Left ventricle myocardium inferior (tissue), 1 donor: Measurements from ENCODE around the gene ZFP36. TPM values are rescaled to one million over a fixed set of nuclear protein-coding genes. Genes with fewer than 3 reads are reported as not detected.

Experiments used
- DNase-seq: peaks from one replicate; pipeline ENCODE4 v3.0.0-alpha.2; 2020
- H3K27ac ChIP-seq: fragments of 200-600 bp; replicated peaks from 2 replicates; pipeline ENCODE4 v1.8.0; 2021
- H3K27me3 ChIP-seq: fragments of 200-600 bp; 2 replicates; pipeline ENCODE4 v1.8.0; 2021; ENCODE audit warnings: low read depth
- H3K36me3 ChIP-seq: fragments of 200-600 bp; 2 replicates; pipeline ENCODE4 v1.8.0; 2021
- H3K4me1 ChIP-seq: fragments of 200-600 bp; 2 replicates; pipeline ENCODE4 v1.8.0; 2021
- H3K4me3 ChIP-seq: fragments of 200-600 bp; 2 replicates; pipeline ENCODE4 v1.8.0; 2021; ENCODE audit warnings: mild to moderate bottlenecking, moderate library complexity
- H3K9me3 ChIP-seq: fragments of 200-600 bp; replicated peaks from 2 replicates; pipeline ENCODE4 v1.8.0; 2021
- intact Hi-C: fragments of 100-400 bp; cut with micrococcal nuclease; formaldehyde crosslinking; loops from one replicate; pipeline ENCODE4 v1.11.0; 2022
- total RNA-seq: library from RNA; stranded (reverse); fragmentation: NEBNext Ultra II Directional; extraction: Animal tissue kit (Norgen Biotek cat#: 25700); gene quantifications from one replicate; pipeline ENCODE4 v1.2.1, GENCODE V29; 2021
- TF ChIP-seq, protein P1 (sequence below): fragments of 200-600 bp; IDR thresholded peaks from 2 replicates; pipeline ENCODE4 v1.8.0; 2021; ENCODE audit warnings: antibody characterized with exemption, mild to moderate bottlenecking, borderline replicate concordance
- donor health status: DM: no; HTN: yes; CAD: no; lungs with severe emphysema.

The ZFP36 gene
- total RNA-seq, 1 donor from 2014 or later = 34.8 TPM

DNA sequence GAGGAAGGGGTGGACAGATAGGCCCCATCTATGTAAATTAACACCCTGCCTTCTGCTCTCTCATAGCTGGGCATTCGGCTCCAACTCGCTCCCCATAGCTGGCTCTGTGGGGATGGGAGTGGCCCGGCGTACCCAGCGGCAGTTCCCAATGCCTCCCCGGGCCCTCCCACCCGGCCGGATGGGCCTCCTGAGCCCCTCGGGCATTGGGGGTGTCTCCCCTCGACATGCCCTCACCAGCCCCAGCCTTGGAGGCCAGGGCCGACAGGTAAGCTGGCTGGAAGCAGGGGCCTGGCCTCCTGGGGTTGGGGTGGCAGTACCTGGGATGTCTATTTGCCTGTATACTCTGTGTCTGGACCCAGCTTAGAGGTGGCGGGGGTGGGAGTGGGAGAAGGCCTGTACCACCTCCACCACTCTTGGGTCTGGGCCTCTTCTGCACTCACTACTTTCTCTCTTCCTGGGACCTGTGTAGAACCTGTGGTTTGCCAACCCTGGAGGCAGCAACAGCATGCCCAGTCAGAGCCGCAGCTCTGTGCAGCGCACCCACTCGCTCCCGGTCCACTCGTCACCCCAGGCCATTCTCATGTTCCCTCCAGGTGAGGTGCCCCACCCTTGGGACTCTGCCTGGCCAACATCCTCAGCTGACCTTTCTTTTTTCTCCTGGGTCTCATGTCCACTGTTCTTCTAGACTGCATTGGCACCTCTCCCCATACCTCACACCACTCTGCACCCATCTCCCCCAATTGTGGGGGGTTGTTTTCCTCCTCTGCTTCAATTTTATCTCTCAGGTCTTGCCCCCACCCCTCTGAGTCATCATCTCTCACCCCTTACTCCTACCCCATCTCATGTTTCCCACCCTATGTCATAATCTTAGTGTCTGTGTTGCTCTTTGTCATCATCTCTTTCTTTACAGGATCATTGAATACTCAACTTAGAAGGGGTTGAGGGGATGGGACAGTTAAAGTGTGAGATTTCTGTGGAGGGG, 25.8 kb upstream of the ZFP36 start:
- intact Hi-C loops = no loop called here
- Histone ChIP-seq H3K27me3 (no peaks in the 10 kb centered on the region), H3K4me1 (no peaks in the 10 kb centered on the region), H3K9me3 (no peaks in the 10 kb centered on the region), H3K27ac (no peak overlapping the region), H3K4me3 (no peak overlapping the region), H3K36me3 (peaks cover 98% of the 10 kb centered on the region)
- no peak for DNase-seq
- TF ChIP-seq, protein P1, sequence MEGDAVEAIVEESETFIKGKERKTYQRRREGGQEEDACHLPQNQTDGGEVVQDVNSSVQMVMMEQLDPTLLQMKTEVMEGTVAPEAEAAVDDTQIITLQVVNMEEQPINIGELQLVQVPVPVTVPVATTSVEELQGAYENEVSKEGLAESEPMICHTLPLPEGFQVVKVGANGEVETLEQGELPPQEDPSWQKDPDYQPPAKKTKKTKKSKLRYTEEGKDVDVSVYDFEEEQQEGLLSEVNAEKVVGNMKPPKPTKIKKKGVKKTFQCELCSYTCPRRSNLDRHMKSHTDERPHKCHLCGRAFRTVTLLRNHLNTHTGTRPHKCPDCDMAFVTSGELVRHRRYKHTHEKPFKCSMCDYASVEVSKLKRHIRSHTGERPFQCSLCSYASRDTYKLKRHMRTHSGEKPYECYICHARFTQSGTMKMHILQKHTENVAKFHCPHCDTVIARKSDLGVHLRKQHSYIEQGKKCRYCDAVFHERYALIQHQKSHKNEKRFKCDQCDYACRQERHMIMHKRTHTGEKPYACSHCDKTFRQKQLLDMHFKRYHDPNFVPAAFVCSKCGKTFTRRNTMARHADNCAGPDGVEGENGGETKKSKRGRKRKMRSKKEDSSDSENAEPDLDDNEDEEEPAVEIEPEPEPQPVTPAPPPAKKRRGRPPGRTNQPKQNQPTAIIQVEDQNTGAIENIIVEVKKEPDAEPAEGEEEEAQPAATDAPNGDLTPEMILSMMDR = no peak

DNA sequence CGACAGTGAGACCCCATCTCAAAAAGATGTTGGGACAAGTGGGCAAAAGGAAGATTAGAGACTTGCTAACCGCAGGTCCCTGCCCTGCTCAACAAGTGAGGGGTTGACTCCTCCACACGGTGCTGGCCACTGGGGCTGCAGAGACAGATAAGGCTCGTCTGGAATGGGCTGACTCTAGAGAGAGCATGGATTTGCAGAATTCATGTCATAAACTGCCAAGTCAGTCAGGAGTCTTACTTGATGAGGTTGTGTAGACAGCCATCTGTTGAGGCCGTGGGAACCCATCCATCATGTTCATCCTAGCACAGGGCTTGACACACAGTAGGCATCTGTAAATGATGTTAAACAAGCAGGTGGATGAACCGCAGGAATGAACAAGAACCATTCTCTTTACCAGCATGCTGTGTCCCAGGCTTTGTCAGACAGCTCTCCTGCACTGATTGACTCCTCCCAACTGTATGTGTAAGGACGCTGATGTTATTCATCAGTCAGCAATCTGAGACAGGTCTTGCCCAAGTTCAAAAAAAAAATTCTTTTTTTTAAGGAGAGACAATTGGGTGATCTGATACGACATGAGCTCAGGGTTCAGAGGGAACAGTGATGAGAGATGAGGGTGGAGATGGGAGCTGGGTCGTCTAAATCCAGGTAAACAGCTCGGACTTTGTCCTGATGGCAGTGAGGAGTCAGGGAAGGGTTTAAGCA, 24.6 kb upstream of the ZFP36 start:
- TF ChIP-seq, protein P1 = no peak
- Histone ChIP-seq H3K27ac (no peak overlapping the region), H3K36me3 (peaks cover 98% of the 10 kb centered on the region), H3K9me3 (no peaks in the 10 kb centered on the region), H3K4me3 (no peak overlapping the region), H3K27me3 (no peaks in the 10 kb centered on the region), H3K4me1 (no peaks in the 10 kb centered on the region)
- intact Hi-C loops = no loop called here
- DNase-seq = no peak

DNA sequence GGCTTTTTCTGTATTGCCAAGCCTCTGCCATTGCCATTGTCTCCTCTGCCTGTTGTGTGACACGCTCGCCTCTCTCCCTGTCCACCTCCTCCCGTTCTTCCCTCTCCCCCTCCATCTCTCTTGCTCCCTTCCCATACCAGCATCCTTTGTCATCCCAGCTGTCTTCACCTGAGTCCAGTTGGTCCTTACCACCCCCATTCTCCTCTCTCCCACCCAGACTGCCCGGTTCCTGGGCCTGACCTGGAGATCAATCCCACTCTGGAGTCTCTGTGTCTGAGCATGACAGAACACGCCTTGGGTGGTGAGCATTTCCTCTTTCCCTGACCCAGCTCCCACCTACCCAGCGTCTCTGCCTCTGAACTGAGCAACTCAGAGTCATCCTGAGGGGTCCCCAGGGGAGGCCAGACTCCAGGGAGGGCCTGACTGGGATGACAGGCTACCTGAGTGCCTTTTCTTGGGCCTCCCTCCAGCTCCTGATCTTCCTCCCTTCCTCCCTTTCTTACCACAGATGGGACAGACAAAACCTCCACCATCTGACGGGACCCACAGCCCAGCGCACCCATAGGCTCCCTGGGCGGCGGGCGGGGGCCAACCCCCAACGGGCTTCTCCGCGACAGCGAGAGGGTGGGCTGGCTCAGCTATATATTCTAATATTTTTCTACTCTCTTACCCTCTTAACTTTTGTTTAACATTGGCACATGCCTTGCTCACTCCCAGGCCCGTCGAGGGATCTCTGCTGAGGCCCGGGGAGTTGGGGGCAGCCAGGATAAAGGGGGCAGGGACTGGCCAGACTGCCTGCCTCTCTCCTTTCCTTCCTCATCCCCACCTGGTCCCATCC, 23.4 kb upstream of the ZFP36 start:
- no peak for DNase-seq
- Histone ChIP-seq H3K27me3 (no peaks in the 10 kb centered on the region), H3K36me3 (peaks cover 98% of the 10 kb centered on the region), H3K4me3 (no peak overlapping the region), H3K27ac (no peak overlapping the region), H3K4me1 (no peaks in the 10 kb centered on the region), H3K9me3 (no peaks in the 10 kb centered on the region)
- TF ChIP-seq, protein P1 = no peak
- intact Hi-C loops = no loop called here

DNA sequence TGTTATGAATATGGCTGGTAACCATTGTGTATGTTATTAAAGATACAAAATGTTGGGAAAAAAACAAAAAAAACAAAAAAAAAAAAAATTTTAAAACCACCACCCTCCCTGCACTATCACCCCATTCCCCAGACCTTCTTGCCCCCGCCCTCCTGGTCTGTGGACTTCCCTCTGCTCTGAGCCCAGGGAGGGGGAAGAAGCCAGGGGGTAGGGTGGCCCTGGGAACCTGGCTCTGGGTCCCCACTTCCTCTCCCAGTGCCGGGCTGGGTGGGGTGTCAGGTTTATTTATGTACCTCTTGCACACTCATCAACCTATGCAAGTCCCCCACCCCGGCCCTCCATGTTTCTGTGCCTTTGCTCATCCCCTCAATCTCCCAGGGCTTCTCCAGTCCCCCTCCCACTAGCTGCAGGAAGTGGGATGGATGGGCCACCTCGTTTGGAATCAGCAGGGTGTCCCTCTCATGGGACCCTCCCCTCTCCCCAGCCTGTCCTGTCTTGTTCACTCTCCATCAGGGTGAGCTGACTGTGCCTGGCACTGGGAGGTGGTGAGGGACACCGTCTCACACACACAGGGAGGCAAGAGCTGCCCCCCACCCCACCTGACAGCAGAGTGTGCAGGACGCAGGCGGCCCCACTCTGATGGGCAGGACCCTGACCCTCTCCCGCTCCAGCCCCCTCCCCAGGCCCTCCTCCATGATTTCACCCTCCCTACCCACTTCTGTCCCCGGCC, 21.6 kb upstream of the ZFP36 start:
- DNase-seq = no peak
- intact Hi-C loops = no loop called here
- H3K9me3 ChIP-seq = no peaks in the 10 kb centered on the region
- H3K27ac ChIP-seq = no peak overlapping the region
- peaks cover 92% of the 10 kb centered on the region for H3K36me3 ChIP-seq
- H3K4me1 ChIP-seq = peaks cover 12% of the 10 kb centered on the region
- no peaks in the 10 kb centered on the region for H3K27me3 ChIP-seq
- no peak overlapping the region for H3K4me3 ChIP-seq
- TF ChIP-seq, protein P1 = no peak
